CD4-positive, alpha-beta T cell treated with Interleukin-12 subunit alpha and Interleukin-12 subunit beta, for 1 hour (primary cell): ENCODE measurements around the gene ARL4C.
A peak's percentile ranks its signal among the peaks of the same experiment; 100 is the strongest.
"Not testable (repeated sequence)": the region's sequence is repeated elsewhere in the genome, so short reads cannot be mapped to it uniquely, and the experiment has no call there.

Experiments used
- DNase-seq: peaks from one replicate; pipeline ENCODE4 v3.0.0-alpha.2; 2020

ARL4C gene

DNA sequence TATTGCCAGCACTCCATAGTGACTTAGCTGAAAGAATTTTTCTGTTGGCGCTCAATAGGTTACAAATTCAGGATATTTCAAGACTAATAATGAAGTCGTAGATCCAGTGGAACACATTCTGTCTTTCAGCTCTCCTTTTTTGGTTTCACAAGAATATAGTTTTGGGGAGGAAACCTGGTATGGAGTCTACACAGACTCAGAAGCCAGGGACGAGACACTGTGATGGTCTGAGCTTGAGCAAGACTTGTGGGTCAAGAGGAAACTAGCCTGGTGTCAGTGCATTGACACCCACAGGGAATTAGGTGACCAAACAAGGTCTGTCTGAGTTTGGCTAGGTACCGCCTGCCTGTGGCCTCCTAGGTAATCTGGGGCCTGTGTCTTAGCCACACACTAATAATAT, 26.9 kb downstream of the ARL4C start:
- DNase-seq, result no peak

DNA sequence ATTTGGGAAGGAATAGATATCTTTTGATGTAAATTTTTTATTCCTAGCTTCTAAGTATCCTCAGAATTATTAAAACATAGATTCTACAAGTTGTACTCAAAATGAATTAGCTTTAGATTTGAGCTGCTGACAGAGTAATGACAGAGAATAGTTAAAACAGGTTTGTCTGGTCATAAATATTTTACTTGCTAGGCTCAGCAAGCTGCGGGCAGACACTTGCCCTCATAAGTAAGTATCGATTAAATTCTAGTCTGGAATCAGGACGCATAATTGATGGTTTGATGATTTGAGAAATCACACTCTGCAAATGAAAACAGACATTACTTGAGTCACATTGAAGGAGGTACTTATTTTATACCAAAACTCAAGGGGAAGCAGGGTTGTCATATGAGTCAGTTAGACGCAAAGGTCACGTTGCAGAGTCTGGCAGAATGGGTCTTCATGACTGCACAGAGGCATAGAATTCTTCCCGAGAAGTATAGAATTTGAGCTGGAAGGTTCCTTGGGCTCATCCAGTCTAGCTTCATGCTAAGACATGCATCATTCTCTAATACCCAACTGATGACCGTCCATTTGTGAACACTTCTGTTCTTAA, 27.5 kb downstream of the ARL4C start:
- DNase-seq, result no peak

DNA sequence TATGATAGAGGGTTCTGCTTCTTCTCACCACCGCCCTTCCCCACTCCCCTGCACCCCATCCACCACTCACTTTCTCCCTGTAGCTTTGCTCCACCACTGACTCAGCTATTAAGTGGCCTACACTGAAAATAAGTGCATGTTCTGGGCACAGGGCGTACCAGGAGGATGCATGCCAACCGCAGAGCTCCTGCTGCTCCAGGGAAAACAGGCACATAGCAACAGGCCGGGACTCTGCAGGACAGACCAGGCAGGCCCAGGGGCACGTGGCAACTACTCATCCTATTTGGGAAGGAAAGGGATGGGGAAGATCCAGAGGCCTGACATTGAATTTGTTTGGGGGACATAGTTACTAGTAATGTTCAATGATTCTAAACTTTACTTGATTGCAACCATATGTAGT, 28.4 kb downstream of the ARL4C start:
- no peak for DNase-seq

DNA sequence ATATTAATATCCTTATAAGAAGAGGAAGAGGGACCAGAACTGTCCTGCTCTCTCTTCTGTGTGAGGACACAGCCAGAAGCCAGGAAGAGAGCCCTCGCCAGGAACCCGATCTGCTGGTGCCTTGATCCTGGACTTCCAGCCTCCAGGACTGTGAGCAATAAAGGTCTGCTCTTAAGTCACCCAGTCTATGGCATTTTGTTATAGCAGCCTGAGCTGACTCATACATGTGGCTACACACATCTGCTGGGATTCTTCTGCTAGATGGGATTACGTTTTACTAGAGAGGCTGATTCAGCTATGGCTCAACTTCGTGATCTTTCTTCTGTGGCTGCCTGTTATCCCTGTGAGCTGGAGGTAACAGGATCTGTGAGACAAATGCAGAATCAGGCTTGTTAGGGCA, 29.6 kb downstream of the ARL4C start:
- DNase-seq, result no peak

DNA sequence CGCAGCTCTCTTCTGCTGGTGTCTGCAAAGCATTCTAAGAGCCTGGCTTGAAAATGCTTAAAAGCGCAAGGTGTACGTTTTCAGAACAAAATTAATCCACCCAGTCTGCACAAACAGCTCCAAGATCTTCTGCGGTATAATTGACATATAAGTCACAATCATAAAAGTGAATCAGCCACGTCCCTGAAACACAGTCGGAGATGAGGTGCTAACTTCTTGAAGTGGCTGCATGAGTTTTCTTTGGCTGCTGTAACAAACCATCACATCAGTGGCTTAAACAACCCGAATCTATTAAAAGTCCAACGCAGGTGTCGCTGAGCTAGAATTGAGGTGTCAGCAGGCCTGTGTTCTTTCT, 32.6 kb downstream of the ARL4C start:
- no peak for DNase-seq

DNA sequence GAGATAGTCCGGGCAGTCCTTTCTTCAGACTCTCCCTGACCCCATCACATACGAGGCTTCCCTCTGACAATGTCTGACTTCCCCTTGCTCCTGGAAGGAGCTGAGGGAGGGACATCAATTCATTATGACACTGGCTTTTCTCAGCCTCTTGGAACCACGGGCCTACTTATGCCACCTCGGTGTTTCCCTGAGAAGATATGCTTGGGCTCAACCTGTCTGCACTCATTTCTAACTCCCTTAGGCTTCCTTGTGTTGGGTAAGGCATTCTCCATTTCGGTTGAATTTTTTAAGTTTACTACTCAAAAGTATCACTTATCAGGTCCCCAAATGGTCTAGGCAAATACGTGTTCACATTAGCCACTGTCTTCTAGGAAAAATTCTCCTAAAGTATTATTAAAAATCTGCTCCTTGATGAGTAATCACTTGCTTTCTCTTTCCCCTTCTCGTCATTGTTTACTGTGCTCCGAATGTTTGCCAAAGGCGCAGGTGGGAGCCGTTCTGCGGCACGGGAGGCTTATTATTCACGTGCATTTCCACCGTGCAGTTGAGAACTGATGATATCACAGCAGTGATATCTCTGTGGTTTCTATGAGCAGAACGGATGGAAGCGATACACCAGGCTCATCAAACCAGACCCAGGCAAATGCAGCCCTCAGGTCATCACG, 33.1 kb downstream of the ARL4C start:
- DNase-seq, result peak; percentile 81

DNA sequence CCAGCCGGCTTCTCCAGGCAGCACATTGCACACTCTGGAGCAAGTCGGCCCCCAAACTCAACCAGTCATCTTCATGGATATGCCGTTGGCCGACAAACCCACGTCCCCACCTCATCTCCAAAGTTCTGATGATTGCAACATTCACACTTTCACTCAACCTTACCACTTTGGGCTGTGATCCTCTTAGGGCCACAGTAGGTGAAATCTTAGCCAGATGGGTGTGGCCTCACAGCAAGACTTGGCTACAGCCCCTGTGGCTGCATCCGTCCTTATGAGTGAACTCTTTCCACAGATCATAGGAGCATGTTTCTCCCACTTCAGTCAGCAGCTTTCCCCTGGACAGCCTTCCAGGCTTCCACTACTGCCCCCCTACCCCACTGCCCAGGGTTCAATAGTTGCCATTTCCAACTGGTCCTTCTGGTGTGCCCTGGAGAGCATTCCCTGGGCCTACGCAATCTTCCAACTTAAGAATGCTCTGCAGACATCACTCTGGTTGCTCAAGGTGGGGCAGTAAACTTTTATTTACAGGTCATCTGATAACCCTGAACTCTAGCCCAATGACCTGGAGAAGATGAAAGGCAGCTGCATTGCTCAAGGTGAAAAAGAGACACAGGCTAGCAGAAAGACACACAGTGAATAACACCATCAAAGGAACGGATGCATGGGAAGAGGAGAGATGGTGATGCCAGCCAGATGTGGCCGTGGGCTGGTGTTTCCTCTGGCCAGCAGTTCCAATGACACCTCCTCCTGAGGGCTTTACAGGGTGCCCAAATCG, 34.5 kb downstream of the ARL4C start:
- no peak for DNase-seq

DNA sequence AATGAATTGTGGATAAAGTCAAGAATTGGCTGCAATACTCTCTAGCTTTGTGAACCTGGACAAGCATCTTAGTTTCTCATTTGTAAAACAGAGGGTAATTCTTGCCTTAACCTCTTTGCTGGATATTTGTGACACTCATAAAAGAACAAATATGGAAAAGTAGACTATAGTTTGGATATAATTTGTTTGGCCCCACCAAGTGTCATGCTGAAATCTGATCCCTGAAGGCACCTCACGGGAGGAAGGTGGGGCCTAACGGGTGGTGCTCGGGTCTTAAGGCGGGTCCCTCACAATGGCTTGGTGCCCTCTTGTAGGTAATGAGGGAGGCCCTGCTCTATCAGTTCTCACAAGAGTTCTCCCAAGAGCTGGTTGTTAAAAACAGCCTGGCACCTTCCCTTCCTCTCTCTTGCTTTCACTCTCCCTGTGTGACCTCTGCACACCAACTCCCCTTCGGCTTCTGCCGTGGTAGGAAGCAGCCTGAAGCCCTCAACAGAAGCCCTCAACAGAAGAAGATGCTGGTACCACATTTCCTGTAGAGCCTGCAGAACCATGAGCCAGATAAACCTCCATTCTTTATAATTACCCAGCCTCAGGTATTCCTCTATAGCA, 37.4 kb downstream of the ARL4C start:
- DNase-seq, result no peak

DNA sequence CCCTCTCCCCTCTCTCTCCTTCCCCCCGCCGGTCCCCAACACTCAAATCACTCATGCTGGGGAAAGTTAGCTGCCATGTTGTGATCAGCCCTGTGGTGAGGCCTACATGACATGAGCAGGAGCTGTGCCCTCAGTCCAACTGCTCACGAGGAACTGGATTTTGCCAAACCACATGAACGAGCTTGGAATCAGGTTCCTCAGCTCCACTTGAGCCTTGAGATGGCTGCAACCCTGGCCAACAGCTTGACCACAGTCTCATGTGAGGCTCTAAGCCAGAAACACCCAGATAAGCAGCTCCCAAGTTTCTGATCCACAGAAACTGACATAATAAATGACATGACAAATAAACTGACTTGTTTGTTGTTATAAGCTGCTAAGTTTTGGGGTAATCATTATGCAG, 38.4 kb downstream of the ARL4C start:
- DNase-seq, result no peak

DNA sequence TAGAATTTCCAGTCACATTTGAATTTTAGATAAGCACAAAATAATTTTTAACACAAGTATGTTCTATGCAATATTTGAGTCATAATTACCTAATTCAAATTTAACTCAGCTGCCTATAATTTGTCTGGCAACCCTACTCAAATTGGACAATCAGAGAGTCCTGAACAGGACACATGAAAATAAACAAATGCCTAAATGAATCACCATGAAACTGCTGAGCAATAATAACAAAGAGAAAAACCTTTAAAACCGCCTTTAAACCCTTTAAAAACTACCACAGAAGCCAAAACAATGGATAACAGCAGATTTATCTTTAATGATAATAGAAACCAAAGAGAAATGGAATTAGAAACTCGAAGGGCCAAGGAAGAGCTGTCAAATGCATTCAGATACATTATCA, 39.5 kb downstream of the ARL4C start:
- DNase-seq, result no peak

DNA sequence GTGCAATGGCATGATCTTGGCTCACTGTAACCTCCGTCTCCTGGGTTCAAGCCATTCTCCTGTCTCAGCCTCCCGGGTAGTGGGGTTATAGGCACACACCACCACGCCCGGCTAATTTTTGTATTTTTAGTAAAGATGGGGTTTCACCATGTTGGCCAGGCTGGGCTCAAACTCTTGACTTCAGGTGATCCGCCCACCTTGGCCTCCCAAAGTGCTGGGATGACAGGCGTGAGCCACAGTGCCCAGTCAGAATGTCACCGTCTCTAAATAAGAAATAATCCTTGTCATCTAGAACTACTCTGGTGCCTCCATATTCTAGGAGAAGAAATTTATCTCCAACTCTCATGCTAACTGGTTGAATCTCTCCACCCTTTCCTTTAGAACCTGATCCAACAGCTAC, 41.6 kb downstream of the ARL4C start:
- not testable (repeated sequence) for DNase-seq

DNA sequence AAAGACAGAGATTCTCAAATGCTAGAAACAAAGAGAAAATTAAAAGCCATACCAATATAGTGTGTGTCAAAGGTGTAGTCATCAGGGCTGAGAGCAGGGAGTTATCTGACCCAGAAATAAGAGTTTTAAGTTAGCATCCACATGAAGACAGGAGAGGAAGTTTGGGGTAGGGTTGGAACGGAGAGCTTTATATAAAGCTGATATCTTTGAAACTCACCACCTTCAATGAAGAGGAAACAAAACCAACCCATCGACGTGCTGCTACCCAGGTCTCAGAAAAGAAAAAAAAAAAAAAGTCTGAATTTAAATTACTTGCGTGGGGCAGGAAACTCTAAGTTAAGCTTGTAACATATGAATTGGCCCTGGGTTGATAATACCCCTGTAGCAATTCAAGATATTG, 42.4 kb downstream of the ARL4C start:
- peak; percentile 69 for DNase-seq

DNA sequence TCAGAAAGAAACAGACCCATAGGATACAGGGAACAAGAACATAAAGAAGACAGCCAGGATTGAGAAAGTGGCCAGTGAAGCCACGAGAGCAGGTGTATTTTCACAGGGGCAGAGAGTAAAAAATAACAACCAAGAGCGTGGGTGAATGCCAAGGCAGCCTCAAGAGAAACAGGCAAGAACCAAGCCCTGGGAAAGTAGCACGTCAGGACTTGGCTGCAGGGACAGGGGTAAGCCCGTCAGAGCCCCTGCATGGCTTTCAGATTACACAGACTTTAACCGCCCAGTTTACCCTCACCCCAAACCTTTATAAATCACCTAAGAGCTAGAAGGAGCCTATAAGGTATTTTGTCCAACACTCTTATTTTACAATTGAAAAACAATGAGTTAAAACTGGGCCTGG, 43.7 kb downstream of the ARL4C start:
- DNase-seq, result peak; percentile 42

DNA sequence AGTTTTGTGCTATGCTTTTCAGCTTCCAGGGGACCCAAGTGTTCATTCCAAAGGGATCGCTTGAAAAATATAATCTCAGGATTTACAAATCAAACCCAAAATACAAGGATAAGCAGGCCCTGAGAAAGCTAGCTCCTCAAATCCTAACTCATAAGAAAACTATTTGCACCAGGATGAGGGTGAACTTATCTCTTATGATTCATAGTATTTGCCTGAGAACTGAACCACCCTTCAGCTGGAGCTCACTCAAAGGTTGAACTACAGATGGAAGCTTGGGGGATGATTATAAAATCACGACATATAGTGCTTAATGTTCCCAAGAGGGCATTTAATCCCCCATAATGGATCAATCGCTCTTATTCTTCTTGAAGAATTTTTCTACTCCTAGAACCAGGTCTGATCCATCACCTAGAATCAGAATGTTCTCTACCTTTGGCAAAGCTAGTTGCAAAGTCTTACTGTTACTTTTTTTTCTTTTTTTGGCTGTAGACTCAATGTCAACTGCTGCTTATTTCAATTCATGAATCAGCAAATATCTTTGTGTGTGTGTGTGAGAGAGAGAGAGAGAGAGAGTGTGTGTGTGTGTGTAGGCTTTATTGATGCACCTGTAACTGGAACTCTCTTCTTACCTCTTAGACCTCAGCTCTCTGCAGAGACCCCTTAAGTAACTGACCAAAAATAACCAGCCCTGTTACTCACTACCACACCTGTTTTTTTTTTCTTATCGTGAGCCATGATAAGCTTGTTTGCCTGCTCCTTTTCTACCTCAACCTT, 44.8 kb downstream of the ARL4C start:
- DNase-seq, result no peak

DNA sequence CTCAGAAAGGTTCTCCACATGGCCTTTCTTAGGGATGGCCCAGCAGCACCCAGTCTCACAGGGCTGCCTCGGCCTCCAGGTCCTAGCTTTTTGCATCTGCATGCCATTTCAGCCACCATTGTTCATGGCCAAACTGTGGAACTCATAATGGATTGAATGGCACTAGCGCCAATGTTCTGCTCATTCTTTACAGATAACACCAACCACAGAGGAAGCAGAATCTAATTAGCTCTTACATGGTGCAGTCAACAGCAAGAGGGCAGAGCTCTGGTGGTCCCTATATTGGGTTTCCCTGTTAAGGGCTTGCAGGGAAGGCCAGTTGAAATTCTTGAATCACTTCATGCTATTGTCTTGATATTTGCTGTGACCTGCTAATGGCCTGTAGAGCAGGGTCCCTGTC, 45.6 kb downstream of the ARL4C start:
- no peak for DNase-seq

DNA sequence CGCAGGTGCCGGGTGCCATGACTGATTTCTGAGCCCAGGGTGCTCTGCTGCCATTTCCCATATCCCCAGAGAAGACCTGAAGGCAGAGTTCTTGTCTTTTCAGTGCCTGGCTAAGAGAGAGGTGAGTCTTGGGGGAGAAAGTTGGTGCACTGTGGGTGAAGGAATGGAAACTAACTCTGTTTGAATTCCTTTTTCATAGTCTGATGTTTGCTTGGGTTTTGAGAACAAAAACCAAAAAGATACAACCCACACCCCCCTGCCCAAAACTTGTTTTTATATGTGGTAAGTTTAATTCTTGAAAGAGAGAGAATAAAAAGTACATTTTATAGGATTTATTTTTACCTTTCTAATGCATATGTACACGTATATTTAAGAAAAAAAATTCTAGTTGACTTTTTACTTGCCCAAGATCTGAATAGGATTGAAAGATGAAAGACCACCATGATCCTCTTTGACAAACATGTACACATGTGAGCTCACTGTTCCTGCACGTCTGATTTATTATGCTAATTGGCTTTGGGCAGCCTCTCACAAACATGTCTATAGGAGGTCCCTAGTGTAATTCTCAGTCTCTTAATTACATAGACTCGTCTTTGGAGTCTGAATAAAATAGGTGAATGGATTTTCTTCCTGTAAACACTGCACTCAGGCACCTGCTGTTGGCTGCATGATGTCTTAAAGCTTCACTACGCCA, 46.3 kb downstream of the ARL4C start:
- no peak for DNase-seq

DNA sequence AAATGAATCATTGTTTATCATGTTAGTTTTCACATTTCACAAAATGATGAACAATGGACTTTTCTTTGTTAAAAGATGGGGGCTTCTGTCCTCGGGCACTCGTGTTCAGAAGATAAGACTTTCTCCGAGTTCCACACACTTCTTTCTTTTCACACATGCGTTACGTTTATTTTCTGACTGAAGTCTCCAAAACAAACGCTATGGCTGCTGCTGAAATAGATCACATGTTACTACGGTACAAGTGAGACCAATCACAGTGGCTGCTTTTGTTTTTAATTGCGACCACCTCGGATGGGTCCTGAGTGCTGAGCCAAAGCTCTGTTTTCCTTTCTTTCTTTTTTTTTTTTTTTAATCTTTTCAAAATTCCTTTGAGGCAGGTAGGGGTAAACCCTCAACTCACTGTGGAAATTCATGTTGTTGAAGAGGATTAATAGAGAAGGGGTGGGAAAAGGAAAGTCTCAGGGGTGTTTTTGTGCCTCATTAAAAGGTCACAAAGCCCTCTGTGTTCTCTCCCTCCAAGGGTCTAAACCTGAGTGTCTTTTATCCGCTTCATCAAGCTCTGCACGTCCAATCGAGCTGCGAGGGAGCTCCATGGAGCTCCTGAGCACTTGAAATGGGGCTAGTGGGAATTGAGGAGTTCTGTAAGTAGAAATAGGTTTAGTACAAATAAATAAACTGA, 48.2 kb downstream of the ARL4C start:
- DNase-seq, result no peak

DNA sequence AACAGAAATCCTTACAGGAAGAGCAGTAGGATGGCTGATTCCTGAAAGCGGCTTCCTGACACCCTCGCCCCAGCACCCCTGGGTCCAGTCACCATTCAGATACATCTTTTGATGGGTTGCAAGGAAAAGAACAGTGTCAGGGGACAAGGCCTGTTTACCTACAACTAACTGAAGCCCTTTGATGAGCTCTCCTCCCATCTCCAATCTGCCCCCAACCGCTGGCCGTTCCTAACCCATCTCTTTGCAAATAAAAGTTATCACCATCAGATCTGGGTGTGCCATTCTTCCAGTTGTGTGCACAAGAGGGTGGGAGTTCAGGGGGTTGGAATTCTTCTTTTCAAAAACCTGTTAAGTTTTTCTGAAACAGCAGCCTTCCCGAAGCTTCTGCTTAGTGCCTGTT, 48.9 kb downstream of the ARL4C start:
- DNase-seq, result no peak

DNA sequence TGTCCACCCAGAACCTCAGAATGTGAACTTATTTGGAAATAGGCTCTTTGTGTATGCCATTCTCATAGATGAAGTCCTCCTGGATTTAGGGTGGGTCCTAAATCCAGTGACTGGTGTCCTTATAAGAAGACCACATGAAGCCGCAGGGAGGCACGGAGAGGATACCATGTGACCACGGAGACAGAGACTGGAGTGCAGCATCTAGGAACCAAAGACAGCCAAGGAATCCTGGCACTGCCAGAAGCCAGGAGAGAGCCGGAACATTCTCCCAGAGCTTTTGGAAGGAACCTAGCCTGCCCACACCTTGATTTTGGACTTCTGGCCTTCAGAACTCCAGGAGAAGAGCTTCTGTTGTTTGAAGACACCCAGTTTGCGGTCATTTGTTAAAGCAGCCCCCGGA, 49.7 kb downstream of the ARL4C start:
- DNase-seq, result no peak

DNA sequence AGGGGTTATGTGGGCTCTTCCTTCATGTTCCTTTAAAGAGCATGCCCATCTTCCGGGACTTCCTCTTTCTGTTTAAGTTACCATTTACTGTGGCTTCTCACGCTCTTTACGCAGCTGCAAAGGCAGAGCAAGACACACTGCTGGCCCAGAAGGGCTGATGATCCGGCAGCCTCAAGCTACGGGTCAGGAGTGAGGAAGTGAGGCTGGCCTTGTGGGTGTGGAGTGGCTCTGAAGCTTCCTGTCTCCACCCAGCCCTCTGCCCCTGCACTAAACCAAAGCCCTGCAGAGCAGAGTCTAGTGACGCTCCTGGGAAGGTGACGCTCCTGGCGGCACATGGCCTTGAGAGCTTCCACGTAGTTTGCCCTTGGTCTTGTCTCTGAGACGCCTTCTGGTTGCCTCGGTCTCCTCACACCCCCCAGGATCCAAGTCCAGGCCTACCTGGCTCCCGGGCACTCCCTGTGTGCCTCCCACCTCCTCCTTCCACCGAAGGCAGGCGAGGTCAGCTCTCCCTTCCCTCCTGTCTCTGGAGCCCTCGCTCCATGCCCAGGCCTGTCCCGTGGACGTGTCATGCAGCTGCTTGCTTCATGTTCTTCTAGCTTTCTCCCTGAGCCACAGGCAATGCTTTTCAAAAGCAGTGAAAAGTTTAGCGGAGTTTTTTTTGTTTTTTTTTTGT, 50.3 kb downstream of the ARL4C start:
- DNase-seq, result peak; percentile 88

DNA sequence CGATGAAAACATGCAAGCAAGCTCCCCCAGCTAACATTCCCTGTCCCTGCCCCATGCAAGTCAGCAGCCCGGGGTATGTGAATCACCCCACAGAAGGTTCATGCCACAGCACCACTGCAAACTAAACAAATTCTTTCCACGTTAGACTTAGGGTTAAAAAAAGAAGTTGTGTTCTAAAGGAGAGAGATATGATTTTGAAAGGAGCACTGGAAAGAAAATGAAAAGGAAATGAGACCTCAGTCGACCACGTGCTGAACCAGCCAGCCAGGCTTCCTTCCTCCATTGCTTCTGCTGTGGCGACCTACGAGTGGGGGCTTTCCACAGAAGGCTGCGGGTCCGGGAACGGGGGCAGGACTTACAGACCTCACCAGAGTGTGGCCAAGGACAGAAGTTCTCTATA, 52.0 kb downstream of the ARL4C start:
- peak; percentile 75 for DNase-seq
